IMR-90 (cell line): ENCODE results near the gene MDFI. TPM values are rescaled to one million over a fixed set of nuclear protein-coding genes. Genes with fewer than 3 reads are reported as not detected.

Experiments used
- ATAC-seq: fragments of 200-7000 bp; cut with Tn5 transposase; 2 replicates; pipeline ENCODE4 v1.9.1; 2020; ENCODE audit warnings: low read depth, mild to moderate bottlenecking, moderate library complexity
- BruUV-seq: library from RNA; stranded (reverse); fragments of 400-500 nt; replicated peaks from 2 replicates; lab custom pipeline; 2021; lab: Mats Ljungman, UMichigan
- CTCF ChIA-PET: fragments of 300-600 bp; formaldehyde crosslinking; extraction: SDS; loops from one replicate; lab custom pipeline; 2021; ENCODE audit warnings: antibody characterized with exemption; lab: Yijun Ruan, JAX
- POLR2A ChIA-PET: fragments of 300-600 bp; sonication (Branson Sonifier 250); formaldehyde crosslinking; loops from one replicate; lab custom pipeline; 2022; ENCODE audit warnings: antibody characterized with exemption; ENCODE audit not compliant: unreplicated experiment; lab: Charles Lee
- DNase-seq: peaks from one replicate; pipeline ENCODE4 v3.0.0; 2013
- H2AFZ ChIP-seq: replicated peaks from 2 replicates; pipeline ENCODE3; 2013; ENCODE audit warnings: low read length, mild to moderate bottlenecking; ENCODE audit not compliant: poor library complexity
- H2AK5ac ChIP-seq: 2 replicates; pipeline ENCODE4 v1.6.1; 2013; ENCODE audit warnings: low read depth, low read length, inconsistent platforms
- H2AK9ac ChIP-seq: replicated peaks from 2 replicates; pipeline ENCODE3; 2013; ENCODE audit warnings: mild to moderate bottlenecking, low read depth, low read length, moderate library complexity; ENCODE audit not compliant: poor library complexity
- H2BK120ac ChIP-seq: 2 replicates; pipeline ENCODE4 v1.6.1; 2013; ENCODE audit warnings: low read depth, low read length, inconsistent platforms
- H2BK15ac ChIP-seq: 3 replicates; pipeline ENCODE4 v1.6.1; 2013; ENCODE audit warnings: low read depth, low read length, inconsistent platforms
- H2BK20ac ChIP-seq: 2 replicates; pipeline ENCODE4 v1.6.1; 2013; ENCODE audit warnings: low read depth, mild to moderate bottlenecking, inconsistent platforms, low read length, moderate library complexity
- H2BK5ac ChIP-seq: 2 replicates; pipeline ENCODE4 v1.6.1; 2013; ENCODE audit warnings: mild to moderate bottlenecking, low read depth, low read length, inconsistent platforms; ENCODE audit not compliant: poor library complexity, severe bottlenecking
- H3K14ac ChIP-seq: replicated peaks from 2 replicates; pipeline ENCODE4 v1.6.1; 2013; ENCODE audit warnings: low read depth, low read length, inconsistent platforms
- H3K18ac ChIP-seq: 2 replicates; pipeline ENCODE4 v1.6.1; 2013; ENCODE audit warnings: low read depth, low read length, control low read depth
- H3K23ac ChIP-seq: 2 replicates; pipeline ENCODE4 v1.6.1; 2013; ENCODE audit warnings: low read depth, low read length, inconsistent platforms
- H3K27ac ChIP-seq: 2 replicates; pipeline ENCODE4 v1.5.1; 2013; ENCODE audit warnings: mild to moderate bottlenecking, control low read depth, low read length; ENCODE audit not compliant: insufficient read depth
- H3K27me3 ChIP-seq: 2 replicates; pipeline ENCODE4 v1.6.1; 2013; ENCODE audit warnings: low read length; ENCODE audit not compliant: control insufficient read depth, insufficient read depth
- H3K36me3 ChIP-seq: 2 replicates; pipeline ENCODE4 v1.6.1; 2013; ENCODE audit warnings: low read length, mixed read lengths; ENCODE audit not compliant: control insufficient read depth, insufficient read depth
- H3K4ac ChIP-seq: 2 replicates; pipeline ENCODE4 v1.6.1; 2013; ENCODE audit warnings: low read depth, low read length, inconsistent platforms
- H3K4me1 ChIP-seq: 2 replicates; pipeline ENCODE4 v1.6.1; 2013; ENCODE audit warnings: low read length, mixed read lengths; ENCODE audit not compliant: control insufficient read depth, insufficient read depth
- H3K4me2 ChIP-seq: 2 replicates; pipeline ENCODE4 v1.6.1; 2013; ENCODE audit warnings: low read depth, mild to moderate bottlenecking, control low read depth, low read length, moderate library complexity
- H3K4me3 ChIP-seq: 2 replicates; pipeline ENCODE4 v1.5.1; 2013; ENCODE audit warnings: low read depth, mild to moderate bottlenecking, control low read depth, low read length, moderate library complexity; ENCODE audit not compliant: insufficient read depth
- H3K56ac ChIP-seq: 2 replicates; pipeline ENCODE4 v1.6.1; 2013; ENCODE audit warnings: low read length, inconsistent platforms; ENCODE audit not compliant: insufficient read depth; ENCODE audit errors: extremely low read depth
- H3K79me1 ChIP-seq, 2 experiments: 2 replicates each; pipeline ENCODE4 v1.6.1; 2013; ENCODE audit warnings: low read length in 2 of 2, inconsistent platforms in 1 of 2, low read depth in 1 of 2
- H3K9ac ChIP-seq: 2 replicates; pipeline ENCODE4 v1.6.1; 2013; ENCODE audit warnings: low read depth, low read length, control low read depth
- H3K9me1 ChIP-seq: 2 replicates; pipeline ENCODE4 v1.6.1; 2013; ENCODE audit warnings: low read length, inconsistent platforms; ENCODE audit not compliant: insufficient read depth
- H3K9me3 ChIP-seq: 2 replicates; pipeline ENCODE4 v1.6.1; 2013; ENCODE audit warnings: low read length; ENCODE audit not compliant: control insufficient read depth, insufficient read depth
- H4K20me1 ChIP-seq: 2 replicates; pipeline ENCODE4 v1.6.1; 2013; ENCODE audit warnings: low read length, inconsistent platforms; ENCODE audit not compliant: insufficient read depth
- H4K5ac ChIP-seq: 2 replicates; pipeline ENCODE4 v1.6.1; 2013; ENCODE audit warnings: mild to moderate bottlenecking, low read depth, low read length, control low read depth
- H4K8ac ChIP-seq, 2 experiments: 2 replicates each; pipeline ENCODE4 v1.6.1; 2013; ENCODE audit warnings: low read depth in 2 of 2, low read length in 2 of 2, control low read depth in 1 of 2, inconsistent platforms in 1 of 2
- H4K91ac ChIP-seq: 2 replicates; pipeline ENCODE4 v1.6.1; 2013; ENCODE audit warnings: low read depth, low read length, inconsistent platforms; ENCODE audit not compliant: insufficient read depth
- BHLHE40 ChIP-seq: fragments of 150-350 bp; IDR thresholded peaks from 2 replicates; pipeline ENCODE4 v1.6.1; 2016; ENCODE audit warnings: mild to moderate bottlenecking, low read depth, low read length
- CEBPB ChIP-seq: IDR thresholded peaks from 2 replicates; pipeline ENCODE4 v1.6.1; 2012; ENCODE audit warnings: low read depth, low read length, improper control_type of control experiment
- FOS ChIP-seq: fragments of 150-350 bp; IDR thresholded peaks from 2 replicates; pipeline ENCODE4 v1.6.1; 2016; ENCODE audit warnings: low read depth, low read length
- MAFK ChIP-seq: IDR thresholded peaks from 2 replicates; pipeline ENCODE4 v1.6.1; 2012; ENCODE audit warnings: low read depth, low read length, improper control_type of control experiment
- MAZ ChIP-seq: IDR thresholded peaks from 2 replicates; pipeline ENCODE4 v1.6.1; 2012; ENCODE audit warnings: low read depth, mild to moderate bottlenecking, low read length, improper control_type of control experiment, moderate library complexity, borderline replicate concordance
- POLR2A ChIP-seq: IDR thresholded peaks from 2 replicates; pipeline ENCODE4 v1.6.1; 2012; ENCODE audit warnings: mild to moderate bottlenecking, low read depth, low read length
- RAD21 ChIP-seq: IDR thresholded peaks from 2 replicates; pipeline ENCODE4 v1.6.1; 2012; ENCODE audit warnings: low read length, improper control_type of control experiment
- RCOR1 ChIP-seq: IDR thresholded peaks from 2 replicates; pipeline ENCODE4 v1.6.1; 2012; ENCODE audit warnings: mild to moderate bottlenecking, low read length, improper control_type of control experiment; ENCODE audit not compliant: insufficient replicate concordance
- USF2 ChIP-seq: fragments of 150-350 bp; IDR thresholded peaks from 2 replicates; pipeline ENCODE4 v1.6.1; 2017; ENCODE audit warnings: mild to moderate bottlenecking, antibody characterized with exemption, low read length, low read depth
- WGBS, 2 experiments: methylation state at CpG; one replicate each; pipeline versions ENCODE4 v1.1.5 to v1.1.7; 2013; ENCODE audit warnings: missing lambda C conversion rate in 2 of 2; ENCODE audit not compliant: insufficient read length in 1 of 2; ENCODE audit errors: extremely low coverage in 2 of 2; 5-methylcytosine and 5-hydroxymethylcytosine counted together
- dilution Hi-C: fragments of 300-500 bp; cut with HindIII; formaldehyde crosslinking; loops from one replicate; pipeline ENCODE4 v1.14.3; 2018; ENCODE audit warnings: low sequenced_read_pairs; ENCODE audit not compliant: unreplicated experiment
- in situ Hi-C: fragments of 300-500 bp; cut with MboI; formaldehyde crosslinking; loops from 3 replicates; pipeline ENCODE4 v1.14.3; 2019; ENCODE audit warnings: low sequenced_read_pairs, inconsistent platforms, mixed read lengths
- intact Hi-C: fragments of 100-400 bp; cut with micrococcal nuclease; formaldehyde crosslinking; loops from 2 replicates; pipeline ENCODE4 v1.10.0; 2022
- polyA plus RNA-seq, 3 experiments: library from polyadenylated mRNA; depleted of rRNA; stranded (reverse); fragments of >200 nt; gene quantifications; 2 replicates each; pipeline ENCODE4 v1.2.3, GENCODE V29; 2012; ENCODE audit warnings: low replicate concordance in 1 of 3
- total RNA-seq: library from RNA; depleted of rRNA; stranded (reverse); fragments of >200 nt; gene quantifications from 2 replicates; pipeline ENCODE4 v1.2.3, GENCODE V29; 2012

The MDFI gene
- total and polyA plus RNA-seq, 2 of the 4 experiments (the other 2 are of a cell fraction), result 0.18 to 0.29 TPM

GRCh38 chr6:41639809-41640371 is 1.6 kb downstream of the MDFI start:
- Histone ChIP-seq H3K9ac (no peak overlapping the region), H2AK5ac (no peak overlapping the region), H4K20me1 (no peaks in the 10 kb centered on the region; the same call in 1 of the 2 replicates), H3K23ac (no peak overlapping the region), H2BK15ac (no peak overlapping the region), H3K18ac (no peak overlapping the region), H3K27me3 (peaks cover 94% of the 10 kb centered on the region), H3K9me3 (no peaks in the 10 kb centered on the region; the same call in 1 of the 2 replicates), H3K56ac (no peak overlapping the region), H3K4me3 (no peak overlapping the region), H3K4me1 (no peaks in the 10 kb centered on the region), H3K4ac (no peak overlapping the region), H3K27ac (no peak overlapping the region), H2AFZ (peak overlapping the region; percentile 6), H3K14ac (no peak overlapping the region), H4K5ac (no peak overlapping the region), H2BK5ac (no peak overlapping the region), H3K4me2 (no peak overlapping the region), H3K79me1 (no peaks in the 10 kb centered on the region), H2AK9ac (no peak overlapping the region), H2BK20ac (no peak overlapping the region), H4K91ac (no peak overlapping the region), H3K9me1 (no peaks in the 10 kb centered on the region), H4K8ac (no peak overlapping the region), H3K36me3 (no peaks in the 10 kb centered on the region), H2BK120ac (no peak overlapping the region)
- intact Hi-C loops (no loop called here), dilution Hi-C loops (no loop called here), in situ Hi-C loops (no loop called here)
- ChIA-PET POLR2A (no interaction called here), CTCF (no interaction called here)
- DNase-seq (no peak), ATAC-seq (no peak)
- WGBS, 2 experiments, result no CpG with 5 or more reads among the region's 8 CpGs
- TF ChIP-seq MAZ, result no peak
- no peak for TF ChIP-seq FOS
- TF ChIP-seq POLR2A, result no peak
- no peak for TF ChIP-seq CEBPB
- no peak for TF ChIP-seq MAFK
- TF ChIP-seq USF2, result no peak
- no peak for TF ChIP-seq RCOR1
- TF ChIP-seq RAD21, result no peak
- no peak for TF ChIP-seq BHLHE40
- no TSS peak for BruUV-seq
